Measurements from ENCODE around the gene PDE7B. TPM values are rescaled to one million over a fixed set of nuclear protein-coding genes. Genes with fewer than 3 reads are reported as not detected.

Gene PDE7B
- total RNA-seq, 1 experiment from 2014 or later, result not detected

DNA sequence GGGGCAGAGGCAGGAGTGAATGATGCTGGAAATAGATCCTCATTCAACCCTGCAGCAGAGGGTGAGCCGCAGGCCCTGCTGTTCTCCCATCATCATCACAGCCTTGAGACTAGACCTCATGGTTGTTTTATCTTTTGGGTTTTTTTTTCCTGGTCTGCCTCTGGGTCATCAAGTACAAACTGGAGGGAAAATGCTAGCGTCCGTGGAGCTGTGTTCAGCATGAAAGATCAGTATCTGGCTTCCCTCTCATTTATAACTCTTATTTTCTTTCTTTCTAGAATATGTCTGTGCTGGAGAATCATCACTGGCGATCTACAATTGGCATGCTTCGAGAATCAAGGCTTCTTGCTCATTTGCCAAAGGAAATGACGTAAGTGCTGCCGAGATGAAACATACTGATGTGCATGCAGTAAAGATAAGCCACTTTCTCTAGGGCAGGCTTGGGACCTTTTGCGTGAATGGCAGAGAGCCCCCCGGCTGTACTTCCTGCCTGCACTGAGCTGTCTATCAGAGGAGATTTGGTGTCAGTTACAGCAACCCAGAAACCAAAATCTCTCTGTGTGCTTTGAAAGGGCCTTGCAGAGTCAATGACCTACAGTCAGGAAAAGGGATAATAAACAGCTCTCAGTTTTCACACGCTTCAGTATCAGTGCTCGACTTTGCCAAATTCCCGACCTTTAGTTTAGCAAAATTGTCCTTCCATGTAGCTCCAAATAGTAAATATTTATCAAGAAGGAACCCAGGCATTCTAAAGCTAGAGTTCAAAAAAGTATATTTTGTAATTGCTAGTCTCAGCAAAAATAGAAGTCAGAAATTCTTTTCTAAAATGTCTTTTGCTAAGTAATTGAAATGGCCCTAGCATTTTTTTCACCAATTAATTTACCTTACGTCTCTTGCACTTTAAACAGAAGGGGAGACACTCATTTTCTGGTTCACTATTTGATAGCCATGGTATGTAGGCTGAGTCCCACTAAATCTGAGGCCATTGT, 322.3 kb downstream of the PDE7B start (continued):
- TF ChIP-seq, protein P1, sequence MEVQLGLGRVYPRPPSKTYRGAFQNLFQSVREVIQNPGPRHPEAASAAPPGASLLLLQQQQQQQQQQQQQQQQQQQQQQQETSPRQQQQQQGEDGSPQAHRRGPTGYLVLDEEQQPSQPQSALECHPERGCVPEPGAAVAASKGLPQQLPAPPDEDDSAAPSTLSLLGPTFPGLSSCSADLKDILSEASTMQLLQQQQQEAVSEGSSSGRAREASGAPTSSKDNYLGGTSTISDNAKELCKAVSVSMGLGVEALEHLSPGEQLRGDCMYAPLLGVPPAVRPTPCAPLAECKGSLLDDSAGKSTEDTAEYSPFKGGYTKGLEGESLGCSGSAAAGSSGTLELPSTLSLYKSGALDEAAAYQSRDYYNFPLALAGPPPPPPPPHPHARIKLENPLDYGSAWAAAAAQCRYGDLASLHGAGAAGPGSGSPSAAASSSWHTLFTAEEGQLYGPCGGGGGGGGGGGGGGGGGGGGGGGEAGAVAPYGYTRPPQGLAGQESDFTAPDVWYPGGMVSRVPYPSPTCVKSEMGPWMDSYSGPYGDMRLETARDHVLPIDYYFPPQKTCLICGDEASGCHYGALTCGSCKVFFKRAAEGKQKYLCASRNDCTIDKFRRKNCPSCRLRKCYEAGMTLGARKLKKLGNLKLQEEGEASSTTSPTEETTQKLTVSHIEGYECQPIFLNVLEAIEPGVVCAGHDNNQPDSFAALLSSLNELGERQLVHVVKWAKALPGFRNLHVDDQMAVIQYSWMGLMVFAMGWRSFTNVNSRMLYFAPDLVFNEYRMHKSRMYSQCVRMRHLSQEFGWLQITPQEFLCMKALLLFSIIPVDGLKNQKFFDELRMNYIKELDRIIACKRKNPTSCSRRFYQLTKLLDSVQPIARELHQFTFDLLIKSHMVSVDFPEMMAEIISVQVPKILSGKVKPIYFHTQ (CRISPR knock-in tag; IDR thresholded peaks at IDR 0.05), result no peak
- TF ChIP-seq, protein P2, sequence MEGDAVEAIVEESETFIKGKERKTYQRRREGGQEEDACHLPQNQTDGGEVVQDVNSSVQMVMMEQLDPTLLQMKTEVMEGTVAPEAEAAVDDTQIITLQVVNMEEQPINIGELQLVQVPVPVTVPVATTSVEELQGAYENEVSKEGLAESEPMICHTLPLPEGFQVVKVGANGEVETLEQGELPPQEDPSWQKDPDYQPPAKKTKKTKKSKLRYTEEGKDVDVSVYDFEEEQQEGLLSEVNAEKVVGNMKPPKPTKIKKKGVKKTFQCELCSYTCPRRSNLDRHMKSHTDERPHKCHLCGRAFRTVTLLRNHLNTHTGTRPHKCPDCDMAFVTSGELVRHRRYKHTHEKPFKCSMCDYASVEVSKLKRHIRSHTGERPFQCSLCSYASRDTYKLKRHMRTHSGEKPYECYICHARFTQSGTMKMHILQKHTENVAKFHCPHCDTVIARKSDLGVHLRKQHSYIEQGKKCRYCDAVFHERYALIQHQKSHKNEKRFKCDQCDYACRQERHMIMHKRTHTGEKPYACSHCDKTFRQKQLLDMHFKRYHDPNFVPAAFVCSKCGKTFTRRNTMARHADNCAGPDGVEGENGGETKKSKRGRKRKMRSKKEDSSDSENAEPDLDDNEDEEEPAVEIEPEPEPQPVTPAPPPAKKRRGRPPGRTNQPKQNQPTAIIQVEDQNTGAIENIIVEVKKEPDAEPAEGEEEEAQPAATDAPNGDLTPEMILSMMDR (IDR thresholded peaks at IDR 0.05), result no peak
- TF ChIP-seq, protein P3, sequence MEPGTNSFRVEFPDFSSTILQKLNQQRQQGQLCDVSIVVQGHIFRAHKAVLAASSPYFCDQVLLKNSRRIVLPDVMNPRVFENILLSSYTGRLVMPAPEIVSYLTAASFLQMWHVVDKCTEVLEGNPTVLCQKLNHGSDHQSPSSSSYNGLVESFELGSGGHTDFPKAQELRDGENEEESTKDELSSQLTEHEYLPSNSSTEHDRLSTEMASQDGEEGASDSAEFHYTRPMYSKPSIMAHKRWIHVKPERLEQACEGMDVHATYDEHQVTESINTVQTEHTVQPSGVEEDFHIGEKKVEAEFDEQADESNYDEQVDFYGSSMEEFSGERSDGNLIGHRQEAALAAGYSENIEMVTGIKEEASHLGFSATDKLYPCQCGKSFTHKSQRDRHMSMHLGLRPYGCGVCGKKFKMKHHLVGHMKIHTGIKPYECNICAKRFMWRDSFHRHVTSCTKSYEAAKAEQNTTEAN (CRISPR knock-in tag; IDR thresholded peaks at IDR 0.05), result no peak
- no peak for TF ChIP-seq RELA (CRISPR knock-in tag; IDR thresholded peaks at IDR 0.05; ENCODE audit: borderline replicate concordance)
- TF ChIP-seq, protein P4, sequence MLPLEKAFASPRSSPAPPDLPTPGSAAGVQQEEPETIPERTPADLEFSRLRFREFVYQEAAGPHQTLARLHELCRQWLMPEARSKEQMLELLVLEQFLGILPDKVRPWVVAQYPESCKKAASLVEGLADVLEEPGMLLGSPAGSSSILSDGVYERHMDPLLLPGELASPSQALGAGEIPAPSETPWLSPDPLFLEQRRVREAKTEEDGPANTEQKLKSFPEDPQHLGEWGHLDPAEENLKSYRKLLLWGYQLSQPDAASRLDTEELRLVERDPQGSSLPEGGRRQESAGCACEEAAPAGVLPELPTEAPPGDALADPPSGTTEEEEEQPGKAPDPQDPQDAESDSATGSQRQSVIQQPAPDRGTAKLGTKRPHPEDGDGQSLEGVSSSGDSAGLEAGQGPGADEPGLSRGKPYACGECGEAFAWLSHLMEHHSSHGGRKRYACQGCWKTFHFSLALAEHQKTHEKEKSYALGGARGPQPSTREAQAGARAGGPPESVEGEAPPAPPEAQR (CRISPR knock-in tag; IDR thresholded peaks at IDR 0.05), result no peak

DNA sequence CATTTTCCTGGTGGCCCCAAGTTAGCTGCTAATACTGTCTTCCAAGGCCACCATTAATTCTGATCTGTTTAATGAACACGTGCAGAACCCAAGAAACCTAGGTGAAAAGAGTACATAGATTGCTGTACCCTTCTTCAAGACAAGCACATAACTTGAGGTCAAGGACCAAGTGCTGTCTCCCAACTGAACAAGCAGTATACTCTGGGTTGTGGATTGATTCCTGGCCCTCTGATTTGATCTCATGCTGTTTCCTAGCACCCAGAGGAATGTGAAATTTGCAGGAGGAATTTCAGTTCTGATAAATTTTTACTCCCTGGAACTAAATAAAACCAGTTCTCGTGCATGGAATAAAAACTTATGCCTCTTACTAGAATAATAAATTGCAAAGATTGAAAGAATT, 323.0 kb downstream of the PDE7B start:
- no peaks in the 10 kb centered on the region for H3K27me3 Mint-ChIP-seq (ENCODE audit: low read depth)
- no peak for TF ChIP-seq TEAD4 (CRISPR knock-in tag; IDR thresholded peaks at IDR 0.05)
- TF ChIP-seq NR3C1 (CRISPR knock-in tag; conservative IDR thresholded peaks at IDR 0.05; ENCODE audit: low read depth), result no peak
- TF ChIP-seq, protein P5, sequence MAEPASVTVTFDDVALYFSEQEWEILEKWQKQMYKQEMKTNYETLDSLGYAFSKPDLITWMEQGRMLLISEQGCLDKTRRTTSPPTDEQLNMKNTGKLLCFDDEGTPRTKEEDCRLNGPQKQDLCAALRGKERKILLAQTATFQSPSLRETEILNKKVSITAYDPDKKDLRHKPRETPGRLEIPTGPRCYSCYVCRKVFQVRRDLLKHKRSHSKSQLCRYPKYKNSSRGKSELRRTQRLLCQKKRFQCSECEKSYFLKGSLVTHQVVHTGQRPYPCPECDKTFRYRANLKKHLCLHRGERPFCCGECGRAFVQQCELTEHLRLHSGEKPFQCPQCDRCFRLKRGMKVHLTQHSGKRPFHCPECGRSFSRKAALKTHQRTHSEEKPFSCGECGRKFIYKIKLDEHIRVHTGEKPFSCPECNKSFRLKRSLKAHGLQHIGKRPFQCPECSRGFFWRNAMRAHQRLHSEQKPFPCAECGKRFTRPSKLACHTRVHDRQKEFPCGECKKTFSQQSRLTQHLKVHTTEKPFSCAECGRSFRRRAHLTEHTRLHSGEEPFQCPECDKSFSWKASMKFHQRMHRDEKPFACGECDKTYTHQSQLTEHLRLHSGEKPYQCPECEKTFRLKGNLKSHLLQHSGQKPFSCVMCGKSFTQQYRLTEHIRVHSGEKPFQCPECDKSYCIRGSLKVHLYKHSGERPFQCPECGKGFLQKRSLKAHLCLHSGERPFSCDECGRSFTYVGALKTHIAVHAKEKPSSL (CRISPR knock-in tag; conservative IDR thresholded peaks at IDR 0.05), result no peak
- TF ChIP-seq, protein P2 (IDR thresholded peaks at IDR 0.05), result no peak
- TF ChIP-seq, protein P3 (CRISPR knock-in tag; IDR thresholded peaks at IDR 0.05), result no peak
- H3K36me3 Mint-ChIP-seq, result no peaks in the 10 kb centered on the region
- ATAC-seq, result no peak
- CTCF ChIA-PET, result no interaction called here
- POLR2A ChIA-PET, result no interaction called here
- no peaks in the 10 kb centered on the region for H3K4me1 Mint-ChIP-seq
- no peak overlapping the region for H3K27ac Mint-ChIP-seq
- H3K9me3 Mint-ChIP-seq, result no peaks in the 10 kb centered on the region
- H3K4me3 Mint-ChIP-seq, result no peak overlapping the region
- DNase-seq (ENCODE audit: low spot score), result no peak

Data from WTC11 (cell line).